AG04449 (cell line): ENCODE measurements around the gene IL1RAP.
A peak's percentile ranks its signal among the peaks of the same experiment; 100 is the strongest.

Experiments
- CTCF ChIA-PET: fragments of 350-600 bp; formaldehyde crosslinking; extraction: SDS; loops from one replicate; lab custom pipeline; 2021; ENCODE audit warnings: antibody characterized with exemption; lab: Yijun Ruan, JAX
- POLR2A ChIA-PET: fragments of 400-600, 350-600 bp; formaldehyde crosslinking; extraction: SDS; loops from one replicate; lab custom pipeline; 2020; ENCODE audit warnings: antibody characterized with exemption, inconsistent platforms; lab: Yijun Ruan, JAX
- DNase-seq: peaks from one replicate; pipeline ENCODE4 v3.0.0-alpha.2; 2010; ENCODE audit warnings: low read depth, low spot score
- H3K4me3 ChIP-seq: 2 replicates; pipeline ENCODE4 v1.5.1; 2011; ENCODE audit warnings: low read depth, mild to moderate bottlenecking, control low read depth, low read length
- CTCF ChIP-seq: IDR thresholded peaks from one replicate; pipeline ENCODE4 v1.5.1; 2011; ENCODE audit warnings: mild to moderate bottlenecking, moderate library complexity, low read length, control low read depth, inconsistent platforms; ENCODE audit not compliant: insufficient read depth; ENCODE audit errors: missing control alignments

IL1RAP gene

GRCh38 chr3:190504354-190505125 is 9.3 kb upstream of the IL1RAP start:
- ChIA-PET CTCF (interaction anchor here (0.8 to 1.2 kb wide), 3 partner anchors 9 to 192 kb away, joined by 3 to 5 read pairs (median 3); partner anchors contain the start of gene IL1RAP), POLR2A (no interaction called here)
- no peak for DNase-seq

GRCh38 chr3:190505381-190506003 is 8.4 kb upstream of the IL1RAP start:
- no peak overlapping the region for H3K4me3 ChIP-seq
- POLR2A ChIA-PET, result no interaction called here
- CTCF ChIA-PET, result interaction anchor here (0.8 to 1.2 kb wide), 2 partner anchors 8 to 191 kb away, joined by 3 to 5 read pairs; partner anchors contain the start of gene IL1RAP
- DNase-seq, result no peak
- no peak for TF ChIP-seq CTCF

More at GRCh38 chr3:190504354-190505125, 9.3 kb upstream of the IL1RAP start:
- TF ChIP-seq CTCF, result no peak
- H3K4me3 ChIP-seq, result no peak overlapping the region

GRCh38 chr3:190506271-190506670 is 7.6 kb upstream of the IL1RAP start:
- ChIA-PET CTCF (no interaction called here), POLR2A (no interaction called here)
- no peak for DNase-seq
- no peak for TF ChIP-seq CTCF
- no peak overlapping the region for H3K4me3 ChIP-seq

GRCh38 chr3:190512666-190513065 is 1.2 kb upstream of the IL1RAP start:
- no peak overlapping the region for H3K4me3 ChIP-seq
- no peak for TF ChIP-seq CTCF
- no peak for DNase-seq
- POLR2A ChIA-PET, result interaction anchor here (0.8 kb wide), 1 partner anchor 153 kb away, joined by 3 read pairs; no protein-coding TSS in a partner anchor
- CTCF ChIA-PET, result interaction anchor here (0.8 to 2.8 kb wide), 9 partner anchors 8 to 551 kb away, joined by 3 to 38 read pairs (median 5); partner anchors contain the start of gene TMEM207

- POLR2A ChIA-PET, result interaction anchor here (0.9 kb wide), 1 partner anchor 13 kb away, joined by 3 read pairs; no protein-coding TSS in a partner anchor
- TF ChIP-seq CTCF, result no peak
- CTCF ChIA-PET, result interaction anchor here (0.5 to 2.8 kb wide), 17 partner anchors 10 to 553 kb away, joined by 3 to 38 read pairs (median 4); no protein-coding TSS in a partner anchor
- peak overlapping the region; percentile 87 for H3K4me3 ChIP-seq
- DNase-seq, result no peak
Observed at GRCh38 chr3:190514413-190515153, 698 bp downstream of the IL1RAP start.
